Duodenal mucosa (tissue), 2 donors: ENCODE data around the gene KCNJ10.

Source experiments
- H3K27ac ChIP-seq: one replicate; pipeline ENCODE4 v1.7.0; 2013; ENCODE audit warnings: low read depth, low read length
- H3K27me3 ChIP-seq, 2 donors: one replicate each; pipeline ENCODE4 v1.7.0; 2013; ENCODE audit warnings: low read length in 2 of 2, control low read depth in 1 of 2; ENCODE audit not compliant: insufficient read depth in 2 of 2, control insufficient read depth in 1 of 2
- H3K36me3 ChIP-seq, 2 donors: one replicate each; pipeline ENCODE4 v1.7.0; 2013; ENCODE audit warnings: low read length in 2 of 2, control low read depth in 1 of 2; ENCODE audit not compliant: insufficient read depth in 2 of 2, control insufficient read depth in 1 of 2
- H3K4me1 ChIP-seq, 2 donors: one replicate each; pipeline ENCODE4 v1.7.0; 2013; ENCODE audit warnings: low read length in 2 of 2, control low read depth in 1 of 2; ENCODE audit not compliant: insufficient read depth in 2 of 2, control insufficient read depth in 1 of 2
- H3K4me3 ChIP-seq, 2 donors: one replicate each; pipeline ENCODE4 v1.7.0; 2013; ENCODE audit warnings: low read length in 2 of 2, low read depth in 1 of 2
- H3K9ac ChIP-seq, 2 donors: one replicate each; pipeline ENCODE4 v1.7.0; 2013; ENCODE audit warnings: low read length in 2 of 2, low read depth in 1 of 2
- H3K9me3 ChIP-seq, 2 donors: one replicate each; pipeline ENCODE4 v1.7.0; 2013; ENCODE audit warnings: low read length in 2 of 2, control low read depth in 1 of 2; ENCODE audit not compliant: control insufficient read depth in 1 of 2

KCNJ10 gene

GRCh38 chr1:159993911-159994310 is 76.0 kb downstream of the KCNJ10 start:
- H3K4me3 ChIP-seq: no peak overlapping the region
- peaks cover 0 to 6% of the 10 kb centered on the region in 2 donors for H3K27me3 ChIP-seq
- H3K27ac ChIP-seq: no peak overlapping the region
- H3K36me3 ChIP-seq: no peaks in the 10 kb centered on the region
- H3K9me3 ChIP-seq: no peaks in the 10 kb centered on the region
- no peak overlapping the region for H3K9ac ChIP-seq
- H3K4me1 ChIP-seq: no peaks in the 10 kb centered on the region

- Histone ChIP-seq H3K36me3 (no peaks in the 10 kb centered on the region), H3K4me1 (no peaks in the 10 kb centered on the region), H3K27me3 (no peaks in the 10 kb centered on the region), H3K9ac (no peak overlapping the region), H3K9me3 (no peaks in the 10 kb centered on the region), H3K27ac (no peak overlapping the region), H3K4me3 (no peak overlapping the region)
Measured at GRCh38 chr1:159992161-159992560, 77.8 kb downstream of the KCNJ10 start.

- H3K4me3 ChIP-seq: no peak overlapping the region
- H3K27me3 ChIP-seq: no peaks in the 10 kb centered on the region
- H3K36me3 ChIP-seq: no peaks in the 10 kb centered on the region
- no peak overlapping the region for H3K27ac ChIP-seq
- no peaks in the 10 kb centered on the region for H3K9me3 ChIP-seq
- H3K4me1 ChIP-seq: no peaks in the 10 kb centered on the region
- H3K9ac ChIP-seq: no peak overlapping the region
Measured at GRCh38 chr1:159991513-159991912, 78.4 kb downstream of the KCNJ10 start.

GRCh38 chr1:159990005-159990404 is 80.0 kb downstream of the KCNJ10 start:
- Histone ChIP-seq H3K4me1 (no peaks in the 10 kb centered on the region), H3K27ac (no peak overlapping the region), H3K4me3 (no peak overlapping the region), H3K9ac (no peak overlapping the region), H3K36me3 (no peaks in the 10 kb centered on the region), H3K9me3 (no peaks in the 10 kb centered on the region), H3K27me3 (no peaks in the 10 kb centered on the region)

GRCh38 chr1:159989581-159989980 is 80.4 kb downstream of the KCNJ10 start:
- H3K4me3 ChIP-seq: no peak overlapping the region
- no peaks in the 10 kb centered on the region for H3K36me3 ChIP-seq
- H3K27ac ChIP-seq: no peak overlapping the region
- no peaks in the 10 kb centered on the region for H3K27me3 ChIP-seq
- H3K9ac ChIP-seq: no peak overlapping the region
- H3K4me1 ChIP-seq: no peaks in the 10 kb centered on the region
- no peaks in the 10 kb centered on the region for H3K9me3 ChIP-seq

- Histone ChIP-seq H3K27me3 (no peaks in the 10 kb centered on the region), H3K4me3 (no peak overlapping the region), H3K27ac (no peak overlapping the region), H3K9ac (no peak overlapping the region), H3K36me3 (no peaks in the 10 kb centered on the region), H3K4me1 (no peaks in the 10 kb centered on the region), H3K9me3 (no peaks in the 10 kb centered on the region)
Measured at GRCh38 chr1:159988006-159988405, 82.0 kb downstream of the KCNJ10 start.

- no peak overlapping the region for H3K9ac ChIP-seq
- H3K4me3 ChIP-seq: no peak overlapping the region
- no peaks in the 10 kb centered on the region for H3K4me1 ChIP-seq
- no peak overlapping the region for H3K27ac ChIP-seq
- no peaks in the 10 kb centered on the region for H3K27me3 ChIP-seq
- no peaks in the 10 kb centered on the region for H3K9me3 ChIP-seq
- peaks cover 0 to 3% of the 10 kb centered on the region in 2 donors for H3K36me3 ChIP-seq
Measured at GRCh38 chr1:159987186-159987585, 82.8 kb downstream of the KCNJ10 start.

GRCh38 chr1:159986531-159986930 is 83.4 kb downstream of the KCNJ10 start:
- Histone ChIP-seq H3K27me3 (no peaks in the 10 kb centered on the region), H3K4me3 (no peak overlapping the region), H3K9ac (no peak overlapping the region), H3K27ac (no peak overlapping the region), H3K4me1 (no peaks in the 10 kb centered on the region), H3K9me3 (no peaks in the 10 kb centered on the region), H3K36me3 (peaks cover 0 to 9% of the 10 kb centered on the region in 2 donors)

GRCh38 chr1:159986093-159986492 is 83.9 kb downstream of the KCNJ10 start:
- H3K4me3 ChIP-seq: no peak overlapping the region
- H3K27ac ChIP-seq: no peak overlapping the region
- H3K4me1 ChIP-seq: no peaks in the 10 kb centered on the region
- H3K27me3 ChIP-seq: no peaks in the 10 kb centered on the region
- peaks cover 0 to 13% of the 10 kb centered on the region in 2 donors for H3K36me3 ChIP-seq
- H3K9ac ChIP-seq: no peak overlapping the region
- no peaks in the 10 kb centered on the region for H3K9me3 ChIP-seq

GRCh38 chr1:159985473-159985872 is 84.5 kb downstream of the KCNJ10 start:
- Histone ChIP-seq H3K9me3 (no peaks in the 10 kb centered on the region), H3K27me3 (no peaks in the 10 kb centered on the region), H3K4me3 (no peak overlapping the region), H3K36me3 (peaks cover 0 to 14% of the 10 kb centered on the region in 2 donors), H3K27ac (no peak overlapping the region), H3K9ac (no peak overlapping the region), H3K4me1 (no peaks in the 10 kb centered on the region)

GRCh38 chr1:159983681-159984080 is 86.3 kb downstream of the KCNJ10 start:
- Histone ChIP-seq H3K9ac (no peak overlapping the region), H3K36me3 (peaks cover 0 to 18% of the 10 kb centered on the region in 2 donors), H3K4me3 (no peak overlapping the region), H3K27ac (no peak overlapping the region), H3K27me3 (no peaks in the 10 kb centered on the region), H3K9me3 (no peaks in the 10 kb centered on the region), H3K4me1 (no peaks in the 10 kb centered on the region)
